ENCODE data around the gene UNKL. TPM values are rescaled to one million over a fixed set of nuclear protein-coding genes. Genes with fewer than 3 reads are reported as not detected.
"Not testable (repeated sequence)": the region's sequence is repeated elsewhere in the genome, so short reads cannot be mapped to it uniquely, and the experiment has no call there.

The UNKL gene
- total RNA-seq, 1 donor from 2014 or later: 144 TPM

DNA sequence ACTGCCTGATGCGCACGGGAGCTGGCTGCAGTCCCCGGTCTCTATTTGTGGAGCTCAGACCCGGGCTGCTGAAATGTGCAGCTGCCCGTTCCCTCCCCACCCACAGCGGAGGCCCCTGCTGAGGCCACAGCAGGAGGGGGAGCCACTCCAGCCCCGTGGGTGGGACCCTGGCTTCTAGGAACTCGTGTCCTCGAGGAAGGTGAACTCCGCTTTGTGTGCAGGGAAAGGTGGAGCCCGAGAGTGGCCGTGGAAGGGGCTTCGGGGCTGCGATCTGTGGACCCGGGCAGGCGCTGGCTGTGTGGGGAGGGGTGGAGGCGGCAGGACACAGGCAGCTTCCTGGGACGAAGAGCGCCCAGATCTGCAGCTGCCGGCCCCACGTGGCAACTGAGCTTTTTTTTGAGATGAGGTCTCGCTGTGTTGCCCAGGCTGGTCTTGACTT is 26.9 kb upstream of the UNKL start:
- Histone ChIP-seq H3K4me3 (no peak overlapping the region), H3K27ac (no peak overlapping the region), H3K9me3 (no peaks in the 10 kb centered on the region), H3K27me3 (no peaks in the 10 kb centered on the region), H3K4me1 (no peaks in the 10 kb centered on the region), H3K36me3 (peaks cover 3 to 9% of the 10 kb centered on the region in 2 donors)
- TF ChIP-seq, protein P1, sequence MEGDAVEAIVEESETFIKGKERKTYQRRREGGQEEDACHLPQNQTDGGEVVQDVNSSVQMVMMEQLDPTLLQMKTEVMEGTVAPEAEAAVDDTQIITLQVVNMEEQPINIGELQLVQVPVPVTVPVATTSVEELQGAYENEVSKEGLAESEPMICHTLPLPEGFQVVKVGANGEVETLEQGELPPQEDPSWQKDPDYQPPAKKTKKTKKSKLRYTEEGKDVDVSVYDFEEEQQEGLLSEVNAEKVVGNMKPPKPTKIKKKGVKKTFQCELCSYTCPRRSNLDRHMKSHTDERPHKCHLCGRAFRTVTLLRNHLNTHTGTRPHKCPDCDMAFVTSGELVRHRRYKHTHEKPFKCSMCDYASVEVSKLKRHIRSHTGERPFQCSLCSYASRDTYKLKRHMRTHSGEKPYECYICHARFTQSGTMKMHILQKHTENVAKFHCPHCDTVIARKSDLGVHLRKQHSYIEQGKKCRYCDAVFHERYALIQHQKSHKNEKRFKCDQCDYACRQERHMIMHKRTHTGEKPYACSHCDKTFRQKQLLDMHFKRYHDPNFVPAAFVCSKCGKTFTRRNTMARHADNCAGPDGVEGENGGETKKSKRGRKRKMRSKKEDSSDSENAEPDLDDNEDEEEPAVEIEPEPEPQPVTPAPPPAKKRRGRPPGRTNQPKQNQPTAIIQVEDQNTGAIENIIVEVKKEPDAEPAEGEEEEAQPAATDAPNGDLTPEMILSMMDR (IDR thresholded peaks at IDR 0.05): no peak
- intact Hi-C loops (cut with DNase I): no loop called here
- DNase-seq (ENCODE audit: low spot score in 2 of 2): no peak

DNA sequence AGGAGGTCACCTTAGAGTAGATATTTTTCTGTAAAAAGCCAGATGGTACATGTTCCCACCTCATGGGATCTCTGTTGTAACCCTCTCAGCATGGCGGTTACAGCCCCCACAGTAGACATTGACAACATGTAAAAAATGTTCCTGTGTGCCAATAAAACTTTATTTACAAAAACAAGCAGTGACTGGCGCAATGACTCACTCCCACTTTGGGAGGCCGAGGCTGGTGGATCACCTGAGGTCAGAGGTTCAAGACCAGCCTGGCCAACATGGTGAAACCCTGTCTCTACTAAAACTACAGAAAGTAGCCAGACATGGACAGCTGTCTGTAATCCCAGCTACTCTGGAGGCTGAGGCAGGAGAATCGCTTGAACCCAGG is 25.2 kb upstream of the UNKL start:
- H3K9me3 ChIP-seq; H3K4me1 ChIP-seq; DNase-seq (ENCODE audit: low spot score in 2 of 2); intact Hi-C loops (cut with DNase I); H3K36me3 ChIP-seq; H3K27ac ChIP-seq; H3K27me3 ChIP-seq; H3K4me3 ChIP-seq: not testable (repeated sequence)

DNA sequence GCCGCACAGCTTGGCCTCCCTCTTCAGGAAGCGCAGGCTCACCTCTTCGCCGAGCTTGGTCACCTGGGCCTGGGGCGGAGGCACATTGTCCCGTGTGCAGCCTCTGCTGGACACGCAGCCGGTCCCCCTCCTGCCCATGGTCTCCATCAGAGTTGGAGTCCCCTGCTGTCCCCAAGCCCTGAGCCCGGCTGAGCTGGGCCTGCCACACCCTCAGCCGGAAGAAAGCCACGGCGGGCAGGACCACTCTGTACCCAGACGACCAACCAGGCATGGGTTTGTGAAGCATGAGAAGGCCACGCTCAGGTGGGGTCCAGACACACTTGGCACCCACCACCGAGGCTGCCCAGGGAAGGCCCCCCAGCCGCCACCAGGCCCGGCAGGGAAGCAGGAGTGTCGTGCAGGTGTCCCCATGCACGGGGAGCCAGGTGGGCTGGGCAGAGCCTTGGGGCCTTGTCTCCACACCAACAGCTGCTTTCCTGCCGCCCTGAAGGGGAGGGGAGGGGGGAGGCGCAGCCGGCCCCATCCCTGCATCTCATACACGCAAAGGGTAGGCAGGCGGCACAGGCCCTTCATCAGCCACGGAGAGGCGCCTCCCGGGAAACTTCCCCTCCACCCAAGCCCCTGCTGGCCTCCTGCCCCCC is 24.7 kb upstream of the UNKL start:
- intact Hi-C loops (cut with DNase I): no loop called here
- H3K36me3 ChIP-seq: no peaks in the 10 kb centered on the region

DNA sequence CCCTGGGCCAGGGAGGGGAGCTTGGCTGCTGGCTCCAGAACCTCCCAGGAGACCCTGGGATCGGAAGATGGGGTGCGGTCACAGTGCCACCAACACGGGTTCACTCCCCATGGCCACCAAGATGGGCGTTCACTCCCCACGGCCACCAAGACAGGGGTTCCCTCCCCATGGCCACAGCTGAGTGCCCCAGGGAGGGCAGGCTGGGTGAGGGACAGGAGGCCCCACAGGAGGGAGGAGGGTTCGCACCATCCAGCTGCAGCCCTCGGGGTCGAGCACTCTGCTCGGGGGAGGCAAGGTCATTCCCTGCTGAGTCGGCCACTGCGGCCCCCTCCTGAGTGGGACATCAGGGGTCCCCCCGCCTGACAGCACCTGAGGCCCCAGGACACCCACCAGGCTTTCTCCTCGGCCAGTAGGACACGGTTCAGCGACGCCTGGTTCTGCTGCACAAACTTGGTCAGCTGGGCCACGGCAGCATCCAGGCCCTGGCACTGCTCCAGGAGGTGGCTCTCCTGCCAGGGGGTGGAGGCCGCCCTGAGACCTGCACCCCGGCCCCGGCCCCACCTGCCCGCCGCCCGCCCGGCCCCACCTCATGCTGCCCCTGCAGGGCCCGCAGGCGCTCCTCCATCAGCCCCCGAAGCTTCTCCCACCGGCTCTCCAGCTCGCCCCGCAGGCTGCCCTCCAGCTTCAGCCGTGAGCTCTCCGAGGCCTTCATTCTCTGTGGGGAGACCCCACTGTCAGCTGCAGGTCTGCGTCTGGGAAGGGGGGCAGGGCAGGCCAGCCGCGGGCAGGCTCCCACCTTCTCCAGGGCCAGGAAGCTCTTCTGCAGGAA is 23.9 kb upstream of the UNKL start:
- no peak overlapping the region for H3K27ac ChIP-seq
- intact Hi-C loops (cut with DNase I): no loop called here
- TF ChIP-seq, protein P1 (IDR thresholded peaks at IDR 0.05): no peak
- no peaks in the 10 kb centered on the region for H3K4me1 ChIP-seq
- H3K27me3 ChIP-seq: no peaks in the 10 kb centered on the region
- no peaks in the 10 kb centered on the region for H3K9me3 ChIP-seq
- no peaks in the 10 kb centered on the region for H3K36me3 ChIP-seq
- no peak overlapping the region for H3K4me3 ChIP-seq
- no peak for DNase-seq (ENCODE audit: low spot score in 2 of 2)

More for the DNA sequence above, 24.7 kb upstream of the UNKL start:
- Histone ChIP-seq H3K9me3 (no peaks in the 10 kb centered on the region), H3K27ac (no peak overlapping the region), H3K27me3 (no peaks in the 10 kb centered on the region), H3K4me1 (no peaks in the 10 kb centered on the region), H3K4me3 (no peak overlapping the region)
- no peak for DNase-seq (ENCODE audit: low spot score in 2 of 2)
- TF ChIP-seq, protein P1 (IDR thresholded peaks at IDR 0.05): no peak

DNA sequence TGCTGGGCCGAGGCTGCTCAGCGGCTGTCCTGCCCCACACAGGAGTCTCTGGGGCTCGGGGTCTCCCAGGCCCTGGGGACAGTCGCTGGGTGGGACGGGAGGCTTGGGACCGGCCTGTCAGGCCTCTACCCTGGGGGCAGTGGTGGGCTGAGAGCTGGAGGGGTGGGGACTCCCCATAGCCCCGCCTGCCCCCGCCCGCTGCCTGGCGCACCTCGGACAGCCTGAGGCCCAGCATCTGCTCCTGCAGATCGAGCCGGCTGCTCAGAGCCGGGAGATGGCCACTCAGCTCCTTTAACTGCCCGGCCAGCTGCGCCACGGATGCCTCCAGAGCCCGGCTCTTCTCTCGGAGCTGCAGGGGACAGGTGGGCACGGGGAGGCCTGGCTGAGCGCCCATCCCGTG is 23.1 kb upstream of the UNKL start:
- Histone ChIP-seq H3K27ac (no peak overlapping the region), H3K27me3 (no peaks in the 10 kb centered on the region), H3K9me3 (no peaks in the 10 kb centered on the region), H3K36me3 (no peaks in the 10 kb centered on the region), H3K4me1 (no peaks in the 10 kb centered on the region), H3K4me3 (no peak overlapping the region)
- TF ChIP-seq, protein P1 (IDR thresholded peaks at IDR 0.05): no peak
- DNase-seq (ENCODE audit: low spot score in 2 of 2): no peak
- intact Hi-C loops (cut with DNase I): no loop called here

DNA sequence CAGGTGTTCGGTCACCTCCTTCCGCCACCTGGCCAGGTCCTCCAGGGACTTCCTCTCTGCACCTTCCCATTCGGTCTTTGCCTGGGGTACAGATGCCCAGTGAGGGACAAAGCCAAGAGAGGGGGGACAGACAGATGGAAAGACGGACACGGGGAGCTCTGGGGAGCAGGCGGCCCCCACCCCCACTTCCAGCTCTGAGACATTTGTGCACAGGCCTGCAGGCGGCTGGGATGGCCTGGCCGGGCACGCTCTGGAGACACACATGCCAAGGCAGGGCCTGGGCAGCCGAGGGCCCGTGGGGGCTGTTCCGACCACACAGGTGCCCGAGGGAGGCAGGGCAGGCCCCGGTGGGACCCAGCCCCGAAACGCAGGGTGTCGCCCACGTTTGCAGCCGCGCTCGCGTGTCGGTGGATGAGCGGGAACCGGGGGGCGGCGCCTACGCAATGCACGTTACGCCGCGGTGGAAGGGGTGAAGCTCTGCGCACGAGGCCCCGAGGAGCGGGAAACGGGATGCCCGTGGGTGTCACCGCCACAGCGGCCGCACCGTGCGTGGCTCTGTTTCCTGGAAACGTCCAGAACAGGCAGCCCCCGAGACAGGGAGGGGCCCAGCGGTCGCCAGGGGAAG is 22.3 kb upstream of the UNKL start:
- DNase-seq (ENCODE audit: low spot score in 2 of 2): no peak
- H3K4me3 ChIP-seq: no peak overlapping the region
- intact Hi-C loops (cut with DNase I): no loop called here
- TF ChIP-seq, protein P1 (IDR thresholded peaks at IDR 0.05): no peak
- H3K27me3 ChIP-seq: no peaks in the 10 kb centered on the region
- no peak overlapping the region for H3K27ac ChIP-seq
- H3K9me3 ChIP-seq: no peaks in the 10 kb centered on the region
- no peaks in the 10 kb centered on the region for H3K36me3 ChIP-seq
- H3K4me1 ChIP-seq: no peaks in the 10 kb centered on the region

Measured in ascending aorta (tissue), 2 donors.